Hematopoietic multipotent progenitor cell treated with erythropoietin and hydrocortisone succinate and interleukin-3 and kit ligand, for 17 days (in vitro differentiated cells): Measurements from ENCODE around the gene PTPRJ.
"Not testable (repeated sequence)": the region's sequence is repeated elsewhere in the genome, so short reads cannot be mapped to it uniquely, and the experiment has no call there.

Source experiments
- DNase-seq: peaks from one replicate; pipeline ENCODE4 v3.0.0-alpha.2; 2015; ENCODE audit warnings: low spot score

The PTPRJ gene

DNA sequence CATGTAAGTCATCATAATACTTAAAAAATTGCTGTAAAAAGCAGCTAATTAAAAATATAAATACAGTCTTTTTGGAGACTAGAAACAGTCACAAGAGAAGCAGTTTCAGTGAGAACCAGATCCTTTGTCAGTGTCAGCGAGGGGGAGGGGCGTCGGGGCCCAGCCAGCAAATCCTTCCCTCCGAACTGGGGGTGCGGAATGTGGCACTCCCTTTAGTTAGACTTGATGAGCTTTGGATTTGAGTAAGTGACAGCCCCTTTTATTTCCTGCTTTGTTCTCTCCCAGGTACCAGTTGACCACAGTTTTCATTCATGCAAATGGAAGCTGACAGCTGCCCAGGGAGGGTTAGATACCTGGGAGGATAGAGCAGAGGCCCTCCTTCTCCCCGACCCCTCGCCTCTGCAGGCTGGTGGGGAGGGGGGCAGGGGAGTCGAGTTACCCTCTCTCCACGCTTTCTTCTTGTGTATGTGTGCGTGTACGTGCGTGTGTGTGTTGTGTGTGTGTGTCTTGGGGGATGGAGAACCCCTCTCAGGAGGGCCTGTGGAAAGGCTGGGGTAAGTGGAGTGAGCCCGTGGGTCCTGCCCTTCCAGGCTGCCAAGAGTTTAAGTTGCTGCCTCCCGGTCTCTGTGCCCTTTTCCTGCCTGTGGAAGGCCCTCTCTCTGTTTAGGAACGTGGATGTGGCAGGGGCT lies 38.3 kb downstream of the PTPRJ start:
- DNase-seq, result no peak

DNA sequence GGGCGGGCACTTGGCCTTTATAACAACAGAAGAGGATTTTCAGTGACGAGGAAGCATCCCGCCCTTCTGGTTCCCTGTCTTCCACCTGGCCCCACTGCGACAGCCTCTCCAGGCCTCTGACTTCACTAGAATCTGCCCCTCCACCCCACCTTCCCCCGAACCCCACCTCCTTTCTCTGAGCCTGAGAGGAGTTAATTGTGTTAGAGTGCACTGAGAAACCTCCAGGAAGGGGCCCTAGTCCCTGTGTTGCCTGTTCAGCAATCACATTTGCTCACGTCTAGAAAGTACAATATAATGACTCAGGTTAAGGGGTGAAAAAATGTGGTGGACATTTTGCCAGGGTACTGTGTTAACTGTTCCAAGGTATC lies 38.8 kb downstream of the PTPRJ start:
- DNase-seq, result no peak

DNA sequence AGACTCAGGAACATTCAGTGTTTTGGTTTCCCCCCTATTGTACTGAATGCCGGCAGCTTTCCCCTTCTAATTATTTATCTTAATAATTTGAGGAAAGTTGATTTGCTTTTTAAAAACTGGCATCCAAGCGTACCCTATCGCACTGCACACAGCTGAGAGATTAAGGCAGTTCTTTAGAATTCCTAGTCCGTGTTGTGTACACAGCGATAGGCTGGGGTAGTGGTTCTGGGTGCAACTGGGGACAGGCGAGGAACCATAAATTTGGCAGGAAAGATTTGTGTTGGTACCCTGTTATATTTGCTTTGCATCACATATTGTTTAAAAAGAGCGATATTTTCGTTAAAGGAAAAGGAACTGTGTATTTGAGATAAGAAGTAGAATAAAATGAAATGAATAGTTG lies 39.2 kb downstream of the PTPRJ start:
- no peak for DNase-seq

DNA sequence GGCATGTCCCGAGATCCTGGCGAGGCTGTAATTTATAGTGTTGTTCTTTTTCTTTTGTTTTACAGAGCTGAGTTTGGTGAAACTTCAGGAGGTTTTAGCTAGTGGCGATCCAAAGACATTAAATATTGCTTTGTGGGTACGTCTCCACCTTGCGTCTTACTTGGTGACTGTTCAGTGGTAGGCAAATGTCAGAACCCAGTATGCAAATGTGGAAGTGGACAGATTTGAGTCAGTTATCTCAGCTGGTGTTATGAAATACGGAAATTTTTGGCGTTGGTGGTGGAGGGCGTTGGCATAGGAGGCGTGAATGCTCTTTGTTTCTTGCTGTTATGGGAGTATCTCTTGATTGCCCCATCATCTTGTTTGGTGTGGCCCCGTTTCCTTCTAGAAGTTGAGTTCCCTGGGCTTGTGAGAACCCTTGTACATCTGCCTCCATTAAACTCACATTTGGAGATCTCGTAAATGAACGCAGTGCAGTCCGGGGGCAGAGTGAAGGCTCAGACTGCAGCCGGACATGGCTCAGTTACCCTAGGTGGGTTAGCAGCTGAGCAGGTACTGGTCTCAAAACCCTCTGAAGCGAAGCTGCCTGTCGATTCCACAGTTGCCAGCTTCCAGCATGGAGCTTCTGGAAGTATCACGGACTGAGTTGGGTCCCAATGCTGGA lies 39.9 kb downstream of the PTPRJ start:
- peak; percentile 45 for DNase-seq

DNA sequence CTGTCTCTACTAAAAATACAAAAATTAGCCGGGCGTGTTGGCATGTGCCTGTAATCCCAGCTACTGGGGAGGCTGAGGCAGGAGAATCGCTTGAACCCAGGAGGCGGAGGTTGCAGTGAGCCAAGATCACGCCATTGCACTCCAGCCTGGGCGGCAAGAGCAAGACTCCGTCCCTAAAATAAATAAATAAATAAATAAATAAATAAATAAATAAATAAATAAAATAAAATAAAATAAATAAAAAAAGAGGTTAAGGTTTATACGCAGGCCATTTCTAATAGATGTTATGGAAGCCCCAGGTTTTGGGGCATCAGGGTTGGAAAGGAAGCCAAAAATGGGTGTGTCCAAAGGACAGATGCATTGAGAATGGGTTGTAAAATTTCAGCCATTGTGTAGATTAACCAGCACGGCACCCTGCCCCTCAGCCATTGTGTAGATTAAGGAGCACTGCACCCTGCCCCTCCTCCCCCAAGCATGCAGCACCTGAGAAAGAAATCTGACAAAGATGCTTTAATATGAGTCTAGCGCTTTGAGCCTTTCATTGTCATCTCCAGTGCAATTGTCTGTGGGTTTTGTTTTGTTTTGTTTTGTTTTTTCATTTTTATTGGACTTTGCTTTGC lies 41.0 kb downstream of the PTPRJ start:
- DNase-seq, result not testable (repeated sequence)

DNA sequence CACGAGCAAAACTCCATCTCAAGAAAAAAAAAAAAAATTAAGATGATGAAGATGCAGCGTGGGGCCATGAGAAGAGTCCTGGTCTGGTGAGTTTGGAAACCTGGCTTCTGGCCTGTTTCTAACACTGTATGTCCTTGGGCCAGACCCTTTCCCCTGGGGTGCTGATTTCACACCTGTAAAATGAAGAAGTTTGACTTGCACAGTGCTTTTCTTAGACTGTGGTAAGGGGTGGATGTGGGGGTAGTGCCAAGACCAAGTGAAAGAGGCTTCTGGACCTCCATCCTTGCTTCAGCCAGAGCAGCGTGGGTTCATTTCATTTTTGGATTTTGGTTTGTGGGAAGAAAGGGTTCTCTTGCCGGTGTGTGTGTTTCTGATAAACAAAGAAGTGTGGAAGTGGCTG lies 42.1 kb downstream of the PTPRJ start:
- DNase-seq, result no peak

DNA sequence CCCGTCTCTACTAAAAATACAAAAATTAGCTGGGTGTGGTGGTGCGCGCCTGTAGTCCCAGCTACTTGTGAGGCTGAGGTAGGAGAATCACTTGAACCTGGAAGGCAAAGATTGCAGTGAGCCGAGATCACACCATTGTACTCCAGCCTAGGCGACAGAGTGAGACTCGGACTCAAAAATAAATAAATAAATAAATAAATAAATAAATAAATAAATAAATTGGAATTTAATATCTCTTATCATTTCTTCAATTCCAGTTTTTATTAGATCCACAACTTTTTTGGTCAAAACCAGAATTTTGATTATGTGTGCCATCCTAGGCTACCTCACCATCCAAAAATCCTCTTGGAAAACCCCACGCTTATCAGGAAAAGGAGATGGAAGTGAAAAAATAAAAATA lies 43.2 kb downstream of the PTPRJ start:
- DNase-seq, result not testable (repeated sequence)

DNA sequence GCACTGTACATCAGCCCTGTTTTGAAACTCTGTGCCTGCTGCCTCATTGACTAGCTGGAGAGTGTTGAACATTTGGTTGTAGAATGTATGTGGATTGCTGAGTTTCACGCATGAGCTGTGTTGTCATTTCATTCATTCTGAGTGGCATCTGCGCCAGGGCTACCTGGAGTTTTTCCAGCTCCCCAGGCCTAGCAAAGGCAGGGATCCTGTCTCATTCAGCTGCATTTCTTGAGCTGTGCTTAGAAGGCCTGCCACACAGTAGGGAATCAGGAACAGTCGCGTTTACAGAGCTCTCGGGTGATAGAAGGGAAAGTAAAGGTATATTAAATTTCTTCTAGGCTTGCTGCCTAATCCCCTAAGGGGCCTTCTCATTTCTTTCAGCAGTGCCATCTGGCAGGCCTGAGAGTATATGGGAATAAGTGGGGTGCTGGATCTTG lies 44.3 kb downstream of the PTPRJ start:
- DNase-seq, result no peak

DNA sequence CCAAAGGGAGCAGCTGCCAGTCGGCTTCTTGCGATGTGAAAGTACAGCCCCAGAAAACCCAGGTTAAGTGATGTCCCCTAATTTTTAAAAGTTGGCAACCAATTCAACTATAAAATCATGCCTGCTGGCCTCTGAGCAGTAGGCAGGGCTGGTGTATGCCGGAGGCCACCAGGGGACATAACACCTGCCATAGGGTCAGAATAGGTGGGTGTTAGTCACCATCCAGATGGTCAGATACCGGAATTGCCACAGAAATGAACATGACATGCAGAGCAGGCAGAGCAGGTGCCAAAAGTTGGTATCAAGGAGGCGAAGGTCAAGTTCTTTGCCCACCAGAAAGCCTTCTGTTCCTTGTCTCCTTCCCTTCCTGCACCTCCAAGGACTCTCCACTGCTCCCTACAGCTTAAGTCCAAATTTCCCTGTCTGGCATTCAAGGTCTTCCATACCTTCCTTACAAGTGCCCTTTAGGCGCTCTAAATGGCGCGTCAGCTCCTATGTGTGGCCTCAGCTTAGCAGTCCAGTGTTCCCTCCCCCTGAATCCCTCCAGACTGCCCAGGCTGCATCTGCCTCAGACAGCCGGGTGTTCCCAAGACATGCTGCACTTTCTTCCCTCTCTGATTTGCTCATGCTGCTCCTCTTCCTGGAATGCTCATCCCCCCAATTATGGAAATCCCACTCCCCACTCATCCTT lies 45.1 kb downstream of the PTPRJ start:
- no peak for DNase-seq

DNA sequence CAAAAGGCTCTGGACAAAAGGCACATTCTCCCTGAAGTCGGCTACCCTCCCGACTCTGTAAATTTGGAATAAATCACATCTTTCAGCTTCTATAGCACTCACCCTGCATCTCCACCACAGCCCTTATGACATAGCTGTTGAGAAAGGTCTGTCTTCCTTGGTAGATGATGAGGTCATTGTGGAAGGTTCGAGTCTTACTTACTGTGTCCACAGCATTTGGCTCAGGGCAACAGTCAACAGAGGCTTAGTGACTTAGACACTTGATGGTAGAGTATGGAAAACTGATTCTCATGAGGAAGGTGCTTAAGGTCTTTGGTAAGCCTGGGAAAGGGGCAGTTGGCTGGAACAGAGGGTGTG lies 45.6 kb downstream of the PTPRJ start:
- no peak for DNase-seq

DNA sequence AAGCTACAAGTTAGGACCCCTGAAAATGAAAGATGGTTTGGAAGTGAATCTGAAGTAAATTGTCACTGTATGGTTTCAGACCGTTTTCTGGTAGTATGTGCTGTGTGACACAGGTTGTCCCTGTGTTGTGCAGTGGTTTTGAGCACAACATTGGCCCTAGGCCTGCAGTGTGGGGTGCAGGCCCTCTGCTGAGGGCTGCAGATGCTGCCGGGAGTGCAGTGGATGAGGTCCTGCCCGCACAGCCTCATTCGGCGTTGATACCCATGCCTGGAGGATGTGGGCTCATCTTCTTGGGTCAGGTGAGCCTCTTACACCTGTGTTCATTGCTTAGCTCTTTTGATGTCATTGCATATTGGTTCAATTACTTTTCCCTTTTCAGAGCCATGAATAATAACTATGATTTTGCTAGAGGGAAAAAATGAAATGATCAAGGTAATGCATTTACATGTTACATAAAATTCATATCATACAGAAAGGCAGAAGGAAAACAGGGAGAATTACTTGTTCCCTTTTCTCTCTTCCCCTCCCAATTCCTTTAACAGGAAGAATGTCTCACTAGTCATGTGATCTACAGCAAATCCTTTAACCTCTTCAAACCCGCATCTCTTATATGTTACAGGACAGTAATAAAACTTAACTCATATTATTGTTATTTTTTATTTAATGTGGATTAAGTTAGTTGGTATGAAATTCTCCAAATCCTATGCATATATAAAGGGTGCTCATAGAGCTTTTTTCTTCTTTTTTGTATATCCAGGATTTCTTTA lies 48.7 kb downstream of the PTPRJ start:
- no peak for DNase-seq

DNA sequence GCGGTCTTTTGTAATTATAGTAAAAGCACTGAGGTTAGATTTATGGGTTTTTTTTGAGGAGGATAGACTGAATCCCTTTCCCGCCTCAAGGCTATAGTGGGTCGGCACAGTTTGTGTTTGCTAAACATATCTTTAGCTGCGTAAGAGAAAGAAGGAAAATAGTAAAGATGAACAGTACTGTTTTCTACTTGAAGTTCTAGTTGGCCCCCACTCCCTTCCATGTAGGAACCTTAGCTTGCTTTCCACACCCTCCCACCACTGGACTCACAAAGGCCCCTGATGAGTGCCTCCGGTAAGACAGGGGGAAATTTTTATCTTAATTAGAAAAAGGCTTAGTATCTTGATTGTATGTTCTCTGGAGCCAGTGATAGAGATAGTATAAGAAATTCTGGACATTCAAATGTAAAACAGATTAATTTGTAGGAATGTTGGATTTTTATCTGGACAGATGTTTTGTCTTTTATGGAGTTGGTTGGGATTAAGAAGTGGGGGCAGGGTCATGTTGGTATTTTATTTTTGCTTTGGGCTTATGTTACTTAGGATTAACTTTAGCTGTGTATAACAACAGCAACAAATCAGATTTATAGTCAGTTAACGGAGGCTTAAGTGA lies 49.4 kb downstream of the PTPRJ start:
- no peak for DNase-seq

DNA sequence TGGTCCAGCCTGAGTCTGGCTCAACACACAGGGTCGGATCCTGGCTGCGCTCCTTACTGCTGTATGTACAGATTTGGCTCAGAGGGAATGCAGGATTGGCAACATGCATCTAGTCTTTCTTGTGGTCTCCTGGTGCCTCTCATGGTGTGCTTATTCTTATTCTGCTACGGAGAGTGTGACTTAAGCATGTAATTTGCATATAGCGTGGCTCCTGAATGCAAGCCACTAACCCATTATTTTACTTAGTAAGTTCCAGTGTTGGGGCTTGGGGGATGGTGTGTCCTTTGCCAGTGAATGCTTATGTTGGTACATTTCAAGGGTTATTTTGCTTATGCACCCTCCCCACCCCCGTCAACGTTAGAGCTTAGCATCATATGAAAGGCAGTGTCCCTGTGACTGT lies 51.2 kb downstream of the PTPRJ start:
- DNase-seq, result no peak

DNA sequence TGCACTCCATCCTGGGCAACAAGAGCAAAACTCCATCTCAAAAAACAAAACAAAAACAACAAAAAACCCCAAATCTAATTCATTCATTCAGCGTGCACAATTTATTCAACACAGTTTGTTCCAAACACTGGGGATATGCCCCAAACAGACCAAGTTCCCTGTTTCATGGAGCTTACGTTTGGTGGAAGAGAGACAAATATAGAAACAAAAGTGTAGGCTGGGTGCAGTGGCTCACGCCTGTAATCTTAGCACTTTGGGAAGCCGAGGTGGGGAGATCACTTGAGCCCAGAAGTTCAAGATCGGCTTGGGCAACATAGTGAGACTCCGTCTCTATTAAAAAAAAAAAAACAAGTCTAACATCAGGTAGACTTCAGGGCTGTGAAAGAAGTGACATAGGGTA lies 52.4 kb downstream of the PTPRJ start:
- DNase-seq, result no peak

DNA sequence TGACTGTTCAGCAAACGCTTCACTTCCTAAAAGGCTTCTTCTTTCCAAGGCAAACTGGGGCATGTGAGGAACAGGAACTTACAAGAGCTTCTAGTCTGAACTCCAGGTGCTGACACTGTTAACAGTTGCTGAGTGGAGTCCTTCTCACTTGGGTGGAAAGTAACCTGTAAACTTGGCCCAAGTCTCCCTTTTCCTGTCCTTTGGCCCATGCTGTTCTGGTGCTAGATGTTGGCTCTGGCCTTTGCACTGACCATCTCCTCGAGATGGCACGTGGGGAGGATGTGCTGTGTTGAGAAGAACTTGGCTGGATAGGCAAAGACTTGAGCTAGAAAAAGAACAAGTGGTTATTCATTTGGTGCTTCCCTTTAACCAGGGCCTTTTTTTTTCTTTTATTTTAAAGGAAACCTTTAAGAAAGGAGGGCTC lies 53.6 kb downstream of the PTPRJ start:
- no peak for DNase-seq

DNA sequence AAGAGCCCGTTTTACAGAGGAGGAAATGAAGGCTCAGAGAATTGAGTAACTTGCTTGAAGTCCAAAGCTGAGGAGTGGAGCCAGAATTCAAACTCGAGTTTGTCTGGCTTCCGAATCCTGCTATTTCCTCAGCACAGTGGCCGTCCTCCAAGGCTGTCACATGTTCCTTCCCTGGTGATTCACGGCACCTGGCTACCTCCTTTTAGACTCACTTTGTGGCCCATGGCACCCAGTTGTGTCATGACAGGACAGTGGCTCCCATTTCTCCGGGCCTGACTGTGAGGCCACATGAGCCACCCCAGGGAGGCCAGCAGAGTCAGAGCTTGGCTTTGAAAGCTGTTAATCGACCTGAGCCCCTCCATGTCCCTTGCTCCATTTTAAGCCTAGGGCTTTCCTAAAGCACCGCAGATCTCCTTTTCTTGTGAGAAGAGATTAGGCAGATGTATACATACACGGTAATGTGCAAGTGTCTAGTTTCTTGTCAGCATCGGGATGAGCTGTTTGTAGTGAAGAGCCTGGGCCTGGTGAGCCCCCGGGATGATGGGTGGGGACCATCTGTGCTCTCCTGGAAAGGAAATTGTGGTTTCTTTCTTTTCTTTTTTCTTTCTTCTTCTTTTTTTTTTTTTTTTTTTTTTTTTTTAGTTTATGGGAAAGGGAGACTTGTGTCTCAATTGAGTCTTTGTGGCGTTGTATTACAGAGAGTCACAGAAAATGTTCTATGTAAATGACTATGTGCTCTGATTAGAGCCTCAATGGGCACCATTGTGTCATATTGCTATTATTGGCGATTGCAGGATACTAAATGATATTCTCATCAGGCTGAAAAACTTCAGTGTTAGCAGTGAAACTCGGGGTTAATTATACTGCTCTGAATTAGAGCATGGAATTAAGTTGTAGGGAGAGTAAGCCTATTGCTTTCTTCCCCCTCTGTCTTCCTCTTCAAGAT lies 54.8 kb downstream of the PTPRJ start:
- DNase-seq, result no peak

DNA sequence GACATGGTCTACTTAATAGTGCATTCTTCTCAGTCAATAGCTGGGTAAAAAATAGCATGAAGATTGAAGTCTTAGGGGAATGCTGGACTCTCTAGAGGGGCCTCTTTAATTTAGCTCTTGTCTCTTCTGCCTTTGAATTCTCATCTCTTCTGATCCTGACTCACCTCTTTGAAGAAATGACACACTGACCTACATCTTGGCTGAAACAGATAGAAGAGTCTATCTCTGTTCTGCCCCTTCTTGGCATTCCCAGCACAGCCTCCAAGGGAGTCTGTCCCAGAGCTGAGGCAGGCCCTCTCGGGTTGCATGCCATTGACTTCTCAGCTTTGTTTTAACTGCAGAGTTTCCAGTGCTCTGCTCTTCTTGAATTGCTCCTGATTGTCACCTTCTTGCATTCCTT lies 55.7 kb downstream of the PTPRJ start:
- no peak for DNase-seq

DNA sequence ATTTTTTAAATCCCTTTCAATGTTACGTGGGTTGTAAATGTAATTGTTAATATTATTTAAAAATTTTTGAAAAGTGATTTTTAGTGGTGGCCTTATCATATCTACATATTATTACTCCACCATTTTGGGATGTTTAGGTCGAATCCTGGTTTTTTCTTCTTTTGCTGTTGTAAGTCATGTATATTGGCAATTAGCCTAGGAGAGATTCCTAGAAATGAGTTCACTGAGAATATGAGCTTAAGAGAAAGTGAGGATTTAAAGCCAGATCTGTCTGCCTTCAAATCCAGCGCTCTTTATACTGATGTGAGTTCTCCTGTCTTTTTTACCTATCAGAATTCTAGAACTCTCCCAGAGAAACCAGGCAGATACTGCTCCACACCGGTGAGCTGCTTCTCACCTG lies 56.1 kb downstream of the PTPRJ start:
- DNase-seq, result no peak

DNA sequence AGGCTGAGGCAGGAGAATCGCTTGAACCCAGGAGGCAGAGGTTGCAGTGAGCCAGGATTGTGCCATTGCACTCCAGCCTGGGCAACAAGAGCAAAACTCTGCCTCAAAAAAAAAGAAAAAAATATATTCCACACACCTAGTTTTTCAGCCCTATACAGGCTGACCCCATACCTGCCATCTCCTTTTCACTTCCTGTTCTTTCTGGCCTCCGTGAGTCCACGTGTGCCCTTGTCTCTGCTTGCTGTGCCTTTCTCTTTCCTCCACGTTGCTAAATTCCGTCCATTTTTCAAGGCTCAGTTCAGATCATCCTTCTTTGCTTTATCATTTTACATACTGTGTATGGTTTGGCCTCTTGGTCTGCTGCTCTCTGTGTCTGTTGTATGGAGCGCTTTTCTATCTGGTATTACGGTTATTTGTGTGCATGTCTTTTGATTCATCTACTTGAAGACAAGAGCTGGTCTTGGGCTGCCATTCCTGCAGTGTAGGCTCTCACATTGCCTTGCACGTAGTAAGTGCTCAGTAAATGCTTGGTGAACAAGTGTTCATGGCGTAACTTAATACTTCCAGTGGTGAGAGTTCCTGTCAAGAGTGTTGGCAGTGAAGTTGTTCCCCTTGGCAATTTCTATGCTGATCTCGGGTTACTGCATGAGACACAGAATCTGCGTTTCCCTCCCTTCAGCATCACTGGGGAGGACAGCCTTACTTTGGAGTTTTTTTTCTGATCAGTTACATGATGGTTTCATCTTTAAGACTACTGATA lies 57.5 kb downstream of the PTPRJ start:
- DNase-seq, result no peak
